Esophagus muscularis mucosa (tissue), 4 donors: Measurements from ENCODE around the gene NUPR1. TPM values are rescaled to one million over a fixed set of nuclear protein-coding genes. Genes with fewer than 3 reads are reported as not detected.
A peak's percentile ranks its signal among the peaks of the same experiment; 100 is the strongest.
"Not testable (repeated sequence)": the region's sequence is repeated elsewhere in the genome, so short reads cannot be mapped to it uniquely, and the experiment has no call there.

Experiments used
- DNase-seq: peaks from one replicate; pipeline ENCODE4 v3.0.0-alpha.2; 2017; ENCODE audit errors: extremely low spot score
- H3K27ac ChIP-seq, 4 donors: fragments of 200-600 bp; sonication (generic); replicated peaks in 1 of 4; 1 replicate in 3 of 4; 2 replicates in 1 of 4; pipeline ENCODE4 v1.5.1; 2016 to 2019; ENCODE audit warnings: mild to moderate bottlenecking in 1 of 4
- H3K27me3 ChIP-seq, 4 donors: fragments of 200-600 bp; sonication (generic); one replicate each; pipeline versions ENCODE4 v1.5.1 to v1.6.0; 2016 to 2019
- H3K36me3 ChIP-seq, 4 donors: fragments of 200-600 bp; sonication (generic); one replicate each; pipeline ENCODE4 v1.5.1; 2016 to 2019
- H3K4me1 ChIP-seq, 4 donors: fragments of 200-600 bp; sonication (generic); one replicate each; pipeline ENCODE4 v1.5.1; 2016 to 2019
- H3K4me3 ChIP-seq, 4 donors: fragments of 200-600 bp; sonication (generic); 1 replicate in 2 of 4; 2 replicates in 2 of 4; pipeline ENCODE4 v1.5.1; 2016 to 2019; ENCODE audit warnings: mild to moderate bottlenecking in 4 of 4, moderate library complexity in 1 of 4
- H3K9me3 ChIP-seq, 4 donors: fragments of 200-600 bp; sonication (generic); 1 replicate in 3 of 4; 2 replicates in 1 of 4; pipeline ENCODE4 v1.5.1; 2016 to 2019
- CTCF ChIP-seq, 3 experiments: fragments of 200-600 bp in 2 of 3; fragments of 450-650 bp in 1 of 3; sonication (generic) in 2 of 3; IDR thresholded peaks; one replicate each; pipeline ENCODE4 v1.5.1; 2017 to 2019; ENCODE audit warnings: antibody characterized with exemption in 3 of 3, mild to moderate bottlenecking in 2 of 3, moderate library complexity in 1 of 3
- EP300 ChIP-seq: sonication (generic); formaldehyde crosslinking; IDR thresholded peaks from one replicate; pipeline ENCODE4 v1.6.1; 2017; ENCODE audit warnings: antibody characterized with exemption
- POLR2A ChIP-seq: fragments of 450-650 bp; IDR thresholded peaks from one replicate; pipeline ENCODE4 v1.6.1; 2017; ENCODE audit warnings: antibody characterized with exemption, moderate library complexity, mild to moderate bottlenecking, low read depth
- POLR2AphosphoS5 ChIP-seq, 2 donors: sonication (generic); formaldehyde crosslinking; IDR thresholded peaks; one replicate each; pipeline ENCODE4 v1.6.1; 2017; ENCODE audit warnings: antibody characterized with exemption in 2 of 2
- WGBS: methylation state at CpG from one replicate; pipeline ENCODE4 v1.1.5; 2018; 5-methylcytosine and 5-hydroxymethylcytosine counted together
- intact Hi-C: fragments of 100-400 bp; cut with DNase I; formaldehyde crosslinking; loops from one replicate; pipeline ENCODE4 v1.15.1; 2023
- total RNA-seq, 4 donors: library from RNA; depleted of rRNA; stranded (reverse); fragments of >200 nt; gene quantifications; one replicate each; pipeline versions ENCODE4 v1.1.0 to v1.2.1, GENCODE V29; 2016

The NUPR1 gene
- total RNA-seq, 4 donors from 2014 or later: 30.3 to 66.1 (median 51.3) TPM

GRCh38 chr16:28572696-28573510, 34.1 kb upstream of the NUPR1 start:
- Histone ChIP-seq H3K4me3 (no peak overlapping the region), H3K9me3 (no peaks in the 10 kb centered on the region), H3K36me3 (peaks cover 0 to 4% (median 0%) of the 10 kb centered on the region in 4 donors), H3K27me3 (no peaks in the 10 kb centered on the region), H3K4me1 (peaks cover 12 to 28% (median 24%) of the 10 kb centered on the region in 4 donors), H3K27ac (peak overlapping the region; percentile 13 to 56 (median 40))
- peak in 1 of 2 donors; percentile 40 for TF ChIP-seq POLR2AphosphoS5 (IDR thresholded peaks at IDR 0.05)
- TF ChIP-seq EP300: no peak
- TF ChIP-seq POLR2A: no peak
- no peak for TF ChIP-seq CTCF (IDR thresholded peaks at IDR 0.05)
- intact Hi-C loops: no loop called here
- 28% methylated on average over 15 of the region's 15 CpGs for WGBS
- no peak for DNase-seq

- 94% methylated on average over 4 of the region's 4 CpGs for WGBS
Measured at GRCh38 chr16:28569968-28570752, 31.4 kb upstream of the NUPR1 start.

DNA sequence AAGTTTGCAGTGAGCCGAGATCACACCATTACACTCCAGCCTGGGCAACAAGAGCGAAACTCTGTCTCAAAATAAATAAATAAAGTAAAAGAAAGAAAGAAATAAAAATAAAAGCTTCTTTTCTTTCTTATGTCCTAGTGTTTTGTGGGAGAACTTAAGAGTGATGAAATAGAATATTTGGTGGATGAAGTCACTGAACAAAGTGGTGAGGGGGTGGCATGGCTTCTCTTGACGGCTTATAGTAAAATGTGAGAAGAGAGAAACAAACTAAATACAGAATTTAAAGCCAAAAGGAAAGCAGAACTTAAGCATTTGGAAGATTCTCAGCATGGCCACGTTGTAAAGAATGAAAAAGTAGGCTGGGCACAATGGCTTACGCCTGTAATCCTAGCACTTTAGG, 30.2 kb upstream of the NUPR1 start:
- Histone ChIP-seq H3K4me1 (peaks cover 12 to 25% (median 23%) of the 10 kb centered on the region in 4 donors), H3K4me3 (no peak overlapping the region), H3K36me3 (peaks cover 0 to 7% (median 2%) of the 10 kb centered on the region in 4 donors), H3K27me3 (no peaks in the 10 kb centered on the region), H3K27ac (no peak overlapping the region), H3K9me3 (peaks cover 0 to 6% (median 3%) of the 10 kb centered on the region in 4 donors)
- intact Hi-C loops: no loop called here
- 84% methylated on average over 5 of the region's 5 CpGs for WGBS
- TF ChIP-seq EP300 (no peak), POLR2A (no peak), POLR2AphosphoS5 (IDR thresholded peaks at IDR 0.05) (no peak), CTCF (IDR thresholded peaks at IDR 0.05) (no peak)
- no peak for DNase-seq

More at GRCh38 chr16:28569968-28570752, 31.4 kb upstream of the NUPR1 start:
- H3K9me3 ChIP-seq: peaks cover 0 to 6% (median 3%) of the 10 kb centered on the region in 4 donors
- H3K27me3 ChIP-seq: no peaks in the 10 kb centered on the region
- no peak overlapping the region for H3K27ac ChIP-seq
- TF ChIP-seq EP300 (no peak), POLR2A (no peak), POLR2AphosphoS5 (IDR thresholded peaks at IDR 0.05) (no peak), CTCF (IDR thresholded peaks at IDR 0.05) (no peak)
- H3K4me3 ChIP-seq: no peak overlapping the region
- H3K4me1 ChIP-seq: peaks cover 12 to 28% (median 24%) of the 10 kb centered on the region in 4 donors
- DNase-seq: no peak
- H3K36me3 ChIP-seq: peaks cover 0 to 4% (median 2%) of the 10 kb centered on the region in 4 donors
- intact Hi-C loops: no loop called here

GRCh38 chr16:28567292-28567691, 28.5 kb upstream of the NUPR1 start:
- intact Hi-C loops: no loop called here
- H3K9me3 ChIP-seq: peaks cover 0 to 6% (median 3%) of the 10 kb centered on the region in 4 donors
- no peak overlapping the region for H3K27ac ChIP-seq
- TF ChIP-seq CTCF (IDR thresholded peaks at IDR 0.05): no peak
- TF ChIP-seq EP300: no peak
- TF ChIP-seq POLR2AphosphoS5 (IDR thresholded peaks at IDR 0.05): no peak
- TF ChIP-seq POLR2A: no peak
- H3K36me3 ChIP-seq: peaks cover 0 to 7% (median 0%) of the 10 kb centered on the region in 4 donors
- WGBS: 89% methylated on average over 2 of the region's 2 CpGs
- H3K4me3 ChIP-seq: no peak overlapping the region
- no peak for DNase-seq
- H3K27me3 ChIP-seq: no peaks in the 10 kb centered on the region
- peaks cover 3 to 9% (median 6%) of the 10 kb centered on the region in 4 donors for H3K4me1 ChIP-seq

- DNase-seq, H3K36me3 ChIP-seq, H3K9me3 ChIP-seq, H3K4me3 ChIP-seq, H3K4me1 ChIP-seq, H3K27me3 ChIP-seq, H3K27ac ChIP-seq, intact Hi-C loops: not testable (repeated sequence)
- WGBS: 100% methylated on average over 4 of the region's 4 CpGs
Measured at GRCh38 chr16:28566233-28566925, 27.6 kb upstream of the NUPR1 start.
